NCI-H2081 (cell line): ENCODE measurements around the gene ALG5.
A peak's percentile ranks its signal among the peaks of the same experiment; 100 is the strongest.

ENCODE experiments used
- DNase-seq, 2 experiments: peaks; one replicate each; lab custom pipeline; 2025; lab: John Stamatoyannopoulos, UW

ALG5 gene

DNA sequence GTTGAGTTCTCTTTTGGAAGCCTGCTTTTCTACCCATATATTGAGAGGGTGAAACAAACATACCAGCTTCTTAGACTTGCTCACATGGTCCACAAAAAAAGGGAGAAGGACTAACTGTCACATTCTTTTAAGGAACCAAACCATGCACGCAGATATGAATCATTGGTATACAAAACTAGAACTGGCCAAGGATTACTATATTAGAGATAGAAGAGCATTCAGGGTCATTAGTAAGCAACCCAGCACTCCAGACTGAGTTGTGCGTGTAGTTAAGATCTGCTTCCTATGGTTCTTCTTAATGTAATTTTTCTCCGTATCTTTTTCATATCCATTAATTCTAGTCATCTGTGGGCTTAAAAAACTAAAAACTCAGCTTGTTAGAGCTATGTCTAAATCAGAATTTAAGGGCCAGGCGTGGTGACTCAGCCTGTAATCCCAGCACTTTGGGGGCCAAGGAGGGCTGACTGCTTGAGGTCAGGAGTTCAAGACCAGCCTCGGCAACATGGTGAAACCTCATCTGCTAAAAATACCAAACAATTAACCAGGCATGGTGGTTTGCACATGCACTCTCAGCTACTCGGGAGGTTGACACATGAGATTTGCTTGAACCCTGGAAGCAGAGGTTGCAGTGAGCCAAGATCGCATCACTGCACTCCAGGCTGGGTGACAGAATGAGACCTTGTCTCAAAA, 19.6 kb downstream of the ALG5 start:
- no peak for DNase-seq

DNA sequence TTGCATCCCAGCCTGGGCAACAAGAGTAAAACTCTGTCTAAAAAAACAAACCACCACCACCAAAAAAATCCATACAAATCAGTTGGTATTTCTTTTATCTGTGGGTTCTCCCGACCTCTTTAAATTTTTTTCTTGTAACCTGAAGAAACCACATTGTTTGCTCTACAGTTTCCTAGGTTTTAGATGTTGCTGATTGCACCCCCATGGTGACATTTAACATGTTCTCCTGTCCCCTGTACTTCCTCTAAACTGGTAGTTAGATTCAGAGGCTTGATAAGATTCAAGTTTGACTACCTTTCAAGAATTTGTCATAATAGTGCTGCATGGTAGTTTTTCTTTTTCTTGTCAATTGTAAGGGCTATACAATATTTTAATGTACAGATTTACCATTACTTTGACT, 24.0 kb downstream of the ALG5 start:
- DNase-seq, result no peak

DNA sequence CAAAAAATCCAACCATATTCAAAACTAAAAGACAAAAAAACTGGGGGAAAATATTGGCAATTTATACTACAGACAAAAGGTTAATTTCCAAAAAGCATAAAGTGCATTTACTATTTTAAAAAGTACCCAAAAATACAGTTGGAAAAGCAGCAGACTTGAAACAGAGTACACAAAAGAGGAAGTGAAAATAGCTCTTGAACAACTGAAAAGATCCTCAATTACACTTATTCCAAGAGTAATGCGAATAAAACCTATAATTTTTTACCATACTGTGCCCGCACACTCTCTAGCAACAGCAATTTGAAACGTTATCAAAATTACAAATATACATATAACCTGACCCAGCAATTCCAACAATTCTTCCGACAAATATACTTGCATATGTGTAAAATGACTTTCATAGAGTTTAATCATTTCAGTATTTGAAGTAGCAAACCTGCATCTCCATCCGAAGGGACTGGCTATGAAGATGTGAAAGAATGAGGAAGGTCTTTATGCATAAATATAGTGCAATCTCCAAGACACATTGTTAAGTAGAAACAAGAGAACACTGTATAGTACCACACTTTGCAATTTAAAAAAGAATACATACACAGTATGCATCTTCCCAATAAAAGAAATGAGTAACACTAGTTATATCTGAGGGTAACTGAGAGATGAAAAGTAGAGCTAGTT, 25.4 kb downstream of the ALG5 start:
- no peak for DNase-seq

DNA sequence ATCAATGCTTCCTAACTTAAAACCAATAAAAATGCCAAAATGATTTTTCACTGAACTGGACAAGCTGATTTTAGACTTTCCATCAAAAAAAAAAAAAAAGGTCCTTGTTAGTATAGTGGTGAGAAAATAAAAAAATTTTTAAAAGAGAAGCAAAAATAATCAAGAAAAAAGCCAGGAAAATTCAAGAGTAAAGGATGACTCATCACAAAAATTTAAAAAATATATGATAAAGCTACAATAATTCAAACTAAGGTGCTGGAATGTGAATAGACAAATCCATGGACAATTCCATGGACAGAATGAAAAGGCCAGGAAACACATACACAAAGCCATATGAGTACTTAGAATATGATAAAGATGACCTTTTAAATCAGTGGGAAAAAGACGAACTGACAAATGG, 26.1 kb downstream of the ALG5 start:
- DNase-seq, result no peak

DNA sequence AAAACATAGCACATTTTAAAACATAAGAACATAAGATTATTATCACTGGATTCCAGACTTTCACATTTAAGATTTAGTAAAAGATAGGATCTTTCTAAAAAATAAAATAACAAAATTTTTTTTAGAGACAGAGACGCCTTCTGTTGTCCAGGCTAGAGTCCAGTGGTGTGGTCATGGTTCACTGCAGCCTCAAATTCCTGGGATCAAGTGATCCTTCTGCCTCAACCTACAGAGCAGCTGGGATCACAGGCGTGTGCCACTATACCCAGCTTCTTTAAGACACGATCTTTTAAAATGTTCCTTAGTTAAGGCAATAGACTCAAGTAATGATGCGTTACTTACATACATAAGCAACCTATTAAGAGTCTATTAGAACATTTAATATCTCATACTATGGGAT, 32.7 kb downstream of the ALG5 start:
- DNase-seq, result no peak

DNA sequence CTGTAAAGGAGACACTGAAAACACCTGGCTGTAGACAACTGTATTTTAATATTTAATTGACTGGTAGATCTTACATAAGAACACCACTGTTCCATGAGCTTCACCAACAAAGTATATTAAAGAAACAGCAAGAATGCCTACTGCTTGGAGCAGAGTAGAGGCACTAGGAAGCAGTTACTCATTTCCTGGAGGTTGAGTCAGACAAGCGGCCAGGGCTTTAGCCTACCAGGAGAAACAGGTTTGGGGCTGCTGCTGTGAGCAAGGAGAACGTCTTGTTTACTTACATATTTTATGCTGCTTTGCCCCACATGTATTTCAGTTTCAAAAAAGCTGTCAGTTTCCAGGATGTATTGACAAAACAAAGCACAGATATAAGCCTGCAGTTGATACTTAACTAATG, 33.4 kb downstream of the ALG5 start:
- no peak for DNase-seq

DNA sequence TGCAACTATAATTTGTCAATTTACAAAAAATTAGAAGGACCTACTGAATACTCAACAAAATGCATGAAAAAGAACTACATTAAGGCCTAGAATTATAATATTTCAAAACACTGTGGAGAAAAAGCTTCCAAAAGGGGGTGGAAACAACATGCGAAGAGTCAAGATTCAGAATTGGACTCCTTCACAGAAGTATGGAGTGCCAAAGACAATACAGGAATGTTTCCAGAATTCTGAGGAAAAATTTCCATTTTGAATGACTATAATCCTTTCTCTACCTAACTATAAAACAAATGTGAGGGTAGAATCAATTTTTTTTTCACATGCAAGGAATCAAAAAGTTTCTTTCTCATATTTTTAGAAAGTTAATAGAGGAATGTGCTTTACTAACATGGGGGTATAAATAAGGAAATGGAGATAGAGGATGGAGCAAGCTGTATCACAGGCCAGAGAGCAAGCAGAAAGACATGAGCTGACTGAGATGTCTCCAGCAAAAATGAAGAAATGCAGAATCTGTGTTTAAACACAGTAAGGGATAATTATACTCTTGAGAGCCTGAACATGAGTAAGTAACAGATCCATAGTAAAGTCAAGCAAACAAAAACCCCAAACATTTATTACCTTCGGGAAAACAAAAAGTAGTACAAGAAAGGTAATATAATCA, 39.6 kb downstream of the ALG5 start:
- DNase-seq, result no peak

DNA sequence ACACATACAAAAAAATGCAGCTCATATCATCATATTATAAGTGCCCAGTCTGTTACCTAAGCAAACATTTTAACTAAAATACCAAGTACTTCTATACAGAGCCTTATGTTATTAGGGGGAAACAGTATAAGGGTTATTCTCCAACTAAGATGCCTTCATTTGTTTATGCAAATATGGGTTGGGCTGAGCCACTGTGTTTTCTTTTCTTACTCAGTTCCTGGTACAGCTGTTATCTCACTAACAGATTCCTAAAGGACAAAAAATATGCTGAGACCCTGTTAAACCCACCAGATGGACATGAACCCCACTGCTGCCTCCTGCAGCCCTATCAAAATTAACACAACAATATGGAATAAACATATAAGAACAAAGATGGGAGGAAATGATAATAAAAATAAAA, 44.6 kb downstream of the ALG5 start:
- DNase-seq, result no peak

DNA sequence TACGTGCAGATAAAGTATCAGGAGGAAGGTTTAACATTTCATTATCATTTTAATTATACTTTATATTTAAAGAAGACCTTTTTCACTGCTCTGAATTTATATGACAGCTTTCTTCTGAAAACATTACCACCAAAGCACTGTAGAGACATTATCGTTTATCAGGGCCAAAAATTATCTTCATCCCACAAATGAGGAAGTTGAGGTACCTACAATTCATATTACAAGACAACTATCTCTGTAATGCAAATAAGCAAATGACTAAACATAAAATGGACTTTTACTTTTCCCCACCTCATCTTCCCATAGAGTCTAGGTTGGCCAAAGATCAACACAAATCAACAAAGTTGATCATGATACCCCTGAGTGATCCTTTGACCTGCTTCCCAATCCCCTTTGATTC, 48.2 kb downstream of the ALG5 start:
- no peak for DNase-seq

DNA sequence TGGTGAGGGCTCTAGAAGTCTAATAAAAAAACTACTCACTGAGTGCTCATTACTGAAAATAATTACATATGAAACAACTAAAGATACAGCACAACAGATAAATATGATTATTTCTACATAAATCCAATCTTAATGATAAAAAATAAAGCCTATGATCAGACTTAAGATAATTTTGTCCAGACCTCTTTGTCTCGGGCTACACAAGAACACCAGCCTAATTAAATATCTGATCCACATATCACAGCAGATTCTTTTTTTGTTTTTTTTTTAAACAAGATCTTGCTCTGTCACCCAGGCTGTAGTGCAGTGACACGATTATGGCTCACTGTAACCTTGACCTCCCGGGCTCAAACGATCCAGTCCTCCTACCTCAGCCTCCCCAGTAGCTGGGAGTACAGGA, 48.8 kb downstream of the ALG5 start:
- DNase-seq, result no peak

DNA sequence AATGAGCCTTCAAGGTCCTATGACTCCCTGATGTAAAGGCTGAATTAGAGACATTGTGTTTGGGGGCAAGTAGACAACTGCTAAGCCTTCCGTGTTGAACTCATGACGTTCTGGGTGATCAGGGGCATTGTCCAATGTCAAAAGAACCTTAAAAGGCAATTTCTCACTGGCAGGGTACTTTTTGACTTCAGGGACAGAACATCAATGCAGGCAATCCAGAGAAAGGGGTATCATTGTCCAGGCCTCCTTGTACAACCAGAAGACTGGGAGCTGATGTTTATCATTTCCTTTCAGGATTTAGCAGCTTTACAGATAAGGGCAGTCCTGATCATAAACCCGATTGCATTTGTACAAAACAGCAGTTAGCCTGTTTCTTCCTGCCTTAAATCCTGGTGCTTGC, 54.1 kb downstream of the ALG5 start:
- no peak for DNase-seq

DNA sequence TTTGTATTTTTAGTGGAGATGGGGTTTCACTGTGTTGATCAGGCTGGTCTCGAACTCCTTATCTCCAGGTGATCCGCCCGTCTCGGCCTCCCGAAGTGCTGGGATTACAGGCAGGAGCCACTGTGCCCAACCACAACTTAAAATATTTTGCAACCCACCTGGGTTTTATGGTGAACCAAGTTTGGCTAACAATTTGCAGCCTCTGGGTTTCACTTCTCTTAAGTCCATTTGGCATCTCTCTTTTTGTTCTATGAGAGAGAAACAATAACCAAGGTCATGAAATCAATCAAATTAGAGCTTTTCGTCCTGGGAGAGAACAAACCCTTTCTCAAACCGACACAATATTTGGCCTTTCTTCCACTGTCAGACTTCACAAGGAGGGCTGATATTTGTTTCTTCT, 73.5 kb downstream of the ALG5 start:
- DNase-seq, result no peak

DNA sequence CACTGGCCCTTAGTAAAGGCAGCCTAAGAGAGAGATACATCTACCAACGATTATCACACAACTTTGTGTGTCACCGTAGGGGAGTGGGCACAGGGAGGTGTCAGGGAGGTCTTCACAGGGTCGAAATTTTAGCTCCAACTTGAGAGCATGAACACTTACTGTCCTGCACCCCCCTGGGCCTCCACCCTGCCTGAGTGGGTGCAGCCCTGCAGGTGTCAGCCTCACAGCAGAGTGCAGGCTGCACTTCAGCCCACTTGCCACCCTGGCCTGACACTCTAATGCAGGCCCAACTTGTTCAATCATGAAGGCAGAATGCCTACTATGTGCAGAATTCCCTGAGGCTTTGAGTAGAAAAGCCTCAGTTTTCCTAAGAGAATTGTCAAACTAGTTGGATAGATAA, 75.1 kb downstream of the ALG5 start:
- no peak for DNase-seq

DNA sequence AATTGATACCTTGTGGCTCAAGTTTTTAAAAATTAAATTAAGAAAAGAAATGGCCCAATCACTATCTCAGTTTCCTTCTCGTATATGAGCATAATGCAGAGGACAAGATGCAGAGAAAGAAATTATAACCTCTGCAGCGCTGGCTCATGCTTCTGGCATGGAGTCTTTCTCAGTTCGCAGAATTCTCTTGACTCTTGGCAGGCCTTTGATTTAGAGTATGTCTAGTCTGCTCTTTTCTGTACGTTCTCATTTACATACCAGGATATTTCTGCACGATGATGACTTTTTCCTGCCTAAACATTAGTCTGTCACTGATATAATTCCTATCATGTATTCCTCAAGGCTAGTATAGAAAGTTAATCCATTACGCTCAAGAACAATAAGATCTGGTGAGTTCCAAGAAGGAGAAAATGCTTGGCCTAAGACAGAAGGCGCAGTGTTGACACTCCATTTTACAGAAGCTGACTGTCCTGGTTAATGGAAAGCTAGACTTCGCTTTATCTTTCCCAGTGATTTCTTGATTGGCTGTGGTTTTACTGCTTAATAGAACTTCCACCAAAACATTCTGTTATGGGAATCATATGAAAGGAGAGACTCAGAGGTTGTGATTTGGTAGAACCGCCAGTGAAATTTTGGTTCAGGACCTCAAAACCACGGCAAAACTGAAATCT, 77.4 kb downstream of the ALG5 start:
- DNase-seq, result no peak

DNA sequence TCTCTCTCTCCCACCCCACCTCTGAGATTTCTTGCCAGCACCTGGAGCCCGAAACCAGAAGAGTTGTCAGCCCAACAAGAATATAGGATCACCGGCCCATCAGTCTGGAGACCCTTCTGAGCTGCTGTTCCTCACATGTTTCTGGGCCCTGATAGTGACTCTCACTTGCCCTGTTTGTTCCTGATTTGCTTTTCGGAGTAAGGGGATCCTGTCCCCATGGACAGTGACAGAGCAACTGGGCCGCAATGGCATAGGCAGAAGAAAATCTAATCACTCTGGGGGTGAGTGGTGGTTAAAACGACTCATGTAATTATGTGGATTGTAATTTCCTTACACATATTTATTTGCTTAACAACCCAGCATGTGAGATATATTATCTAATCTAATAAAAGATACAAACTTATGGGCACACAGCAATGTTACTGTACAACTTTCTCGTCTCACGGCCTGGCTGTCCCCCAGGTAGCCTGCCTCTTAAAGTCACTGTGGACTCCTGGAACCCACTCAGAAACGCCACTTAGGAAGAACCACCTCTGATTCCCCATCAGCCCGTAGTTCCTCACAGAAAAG, 78.4 kb downstream of the ALG5 start:
- DNase-seq, result no peak

DNA sequence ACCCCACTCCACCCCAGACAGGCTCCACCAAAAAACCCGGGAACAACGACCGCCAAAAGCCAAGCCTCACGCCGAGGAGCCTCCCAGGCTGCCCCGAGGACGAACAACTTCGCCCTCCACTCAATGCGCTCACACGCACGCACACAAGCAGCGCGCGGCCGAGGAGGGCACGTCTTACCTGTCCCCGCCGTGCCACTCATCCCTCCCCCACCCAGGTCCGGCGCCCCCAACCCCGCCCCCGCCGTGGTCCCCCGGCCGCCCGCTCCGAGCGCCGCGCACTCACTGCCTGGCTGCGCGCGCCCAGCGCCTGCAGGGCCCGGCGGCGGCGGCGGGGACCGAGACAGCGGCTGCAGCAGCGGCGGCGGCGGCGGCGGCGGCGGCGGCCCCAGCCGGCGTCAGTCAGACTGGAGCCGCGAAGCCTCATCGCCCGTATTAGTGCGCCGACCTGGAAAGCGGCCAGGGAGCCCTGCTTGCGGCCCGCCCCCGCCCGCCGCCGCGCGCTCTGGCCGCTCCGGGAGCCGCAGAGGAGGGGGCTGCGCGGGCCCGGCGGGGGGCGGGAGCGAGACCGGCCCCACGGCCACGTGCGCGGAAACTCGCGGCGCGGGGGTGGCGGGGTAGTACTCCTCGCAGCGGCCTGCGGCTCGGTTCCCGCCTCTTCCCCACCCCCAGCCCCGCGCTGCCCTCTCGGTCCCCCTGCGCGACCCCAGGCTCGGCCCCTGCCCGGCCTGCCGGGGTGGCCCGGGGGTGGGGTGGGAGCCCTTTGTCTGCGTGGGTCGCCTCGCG, 79.1 kb downstream of the ALG5 start, which contains the start of gene SMAD9:
Gene SMAD9 (minus strand): TSS at position 406 of the 783 bp plus-strand sequence. CDS start 40,549 bp downstream, outside the sequence.
- DNase-seq, result peak; percentile 69 to 80

DNA sequence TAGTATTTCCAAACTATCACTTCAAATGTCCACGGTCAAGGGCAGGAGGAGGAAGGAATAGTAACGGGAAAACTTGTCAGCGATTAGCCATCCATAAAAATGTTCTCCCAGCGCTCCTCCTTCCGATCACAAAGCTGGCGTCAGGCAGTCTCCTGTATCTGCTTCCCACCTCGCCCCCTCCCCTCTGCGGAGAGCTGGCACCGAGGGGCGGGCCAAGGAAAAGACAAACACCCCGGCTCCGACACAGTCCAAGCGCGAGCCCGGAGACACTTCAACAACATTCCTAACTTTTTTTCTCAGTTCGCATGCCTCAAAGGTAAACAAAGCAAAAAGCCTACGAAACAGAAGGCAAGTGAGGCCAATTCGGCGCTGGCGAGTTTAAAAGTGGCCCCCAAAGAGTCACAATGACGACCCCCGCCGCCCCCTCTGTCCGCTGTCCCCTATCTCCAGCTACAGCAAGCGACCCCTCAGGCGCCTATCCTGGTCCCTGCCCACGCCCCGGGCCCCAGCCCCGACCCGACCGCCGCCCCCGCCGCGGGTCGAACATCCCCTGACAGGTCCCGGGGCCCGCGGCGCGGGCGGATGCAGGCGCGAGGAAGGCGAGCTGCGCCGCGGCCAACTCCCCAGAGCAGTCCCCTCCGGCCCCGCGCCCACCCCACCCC, 79.8 kb downstream of the ALG5 start:
- peak; percentile 56 to 71 for DNase-seq

DNA sequence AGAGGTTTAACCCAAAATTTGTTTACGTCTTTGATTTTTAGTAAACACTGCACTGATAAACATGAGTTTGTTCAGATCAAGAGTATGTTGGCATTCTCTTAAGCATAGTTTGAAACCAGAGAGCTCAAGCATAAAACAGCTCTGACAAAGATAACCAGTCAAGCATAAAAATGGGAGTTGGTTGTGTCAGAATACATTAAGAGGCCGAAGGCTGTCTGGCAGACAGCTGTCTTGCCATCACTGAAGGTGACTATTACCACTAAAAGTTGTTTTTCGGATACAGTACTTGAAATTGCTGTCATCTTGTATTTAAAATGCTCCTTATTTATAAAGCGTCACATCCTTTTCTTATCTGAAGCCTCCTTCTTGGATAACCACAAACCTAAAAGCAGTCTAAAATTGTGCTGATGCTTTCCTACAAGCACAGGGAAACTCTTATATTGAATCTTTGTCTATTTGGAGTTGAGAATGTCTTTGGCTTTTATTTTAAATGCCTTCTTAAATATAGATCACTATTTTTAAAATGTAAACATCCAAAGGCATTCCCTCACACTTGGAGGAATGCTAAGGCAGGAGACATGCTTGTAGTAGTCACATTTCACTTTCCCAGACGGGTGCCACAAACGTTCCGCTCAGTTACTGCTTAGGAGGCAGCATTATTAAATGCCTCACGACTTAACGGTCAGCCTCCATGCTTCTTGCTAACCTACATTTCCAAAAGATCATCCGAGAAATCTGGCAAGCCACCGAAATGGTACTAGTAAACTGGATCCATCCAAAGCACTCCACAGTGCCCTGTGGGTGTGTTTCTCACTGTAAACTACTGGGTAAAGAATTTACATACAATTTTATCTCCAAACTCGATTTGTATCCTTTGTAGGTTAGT, 80.7 kb downstream of the ALG5 start:
- peak in 1 of 2 experiments; percentile 27 for DNase-seq

DNA sequence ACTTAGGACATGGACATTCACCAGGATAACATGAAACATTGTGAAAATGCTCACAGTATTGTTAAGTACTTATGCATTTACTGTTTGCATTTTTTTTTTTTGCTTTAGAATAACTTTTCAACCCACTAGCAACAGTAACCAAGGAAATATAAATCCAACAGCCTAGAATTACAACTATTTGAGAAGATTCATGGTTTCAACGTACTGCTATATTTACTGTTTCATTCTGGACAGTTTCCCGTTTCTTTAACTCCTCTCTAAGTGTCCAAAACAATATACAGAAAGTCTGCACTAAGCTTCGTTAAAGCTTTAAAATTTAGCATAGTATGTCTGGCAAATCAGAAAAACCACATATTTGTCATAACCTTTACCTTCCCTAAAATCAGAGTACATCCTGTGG, 81.8 kb downstream of the ALG5 start:
- DNase-seq, result no peak
